ENCODE results near the gene MRPS22. TPM values are rescaled to one million over a fixed set of nuclear protein-coding genes. Genes with fewer than 3 reads are reported as not detected.

The MRPS22 gene
- polyA plus RNA-seq, 3 donors: 19.2 to 43.2 (median 39.0) TPM

GRCh38 chr3:139312416-139312815 is 31.4 kb upstream of the MRPS22 start:
- no CpG with 5 or more reads among the region's 1 CpG for WGBS (ENCODE audit: insufficient coverage)
- Histone ChIP-seq H3K9me3 (replicated peaks in 1 of 2; ENCODE audit: control insufficient read depth in 1 of 2, insufficient read depth in 1 of 2, low read length in 2 of 2) (no peaks in the 10 kb centered on the region), H2AFZ (ENCODE audit: insufficient read depth, low read depth, low read length, poor library complexity, severe bottlenecking) (no peak overlapping the region), H3K27me3 (ENCODE audit: control insufficient read depth in 2 of 2, insufficient read depth in 2 of 2, low read length in 2 of 2) (no peaks in the 10 kb centered on the region), H3K79me2 (ENCODE audit: insufficient read depth, low read length) (no peaks in the 10 kb centered on the region), H3K4me3 (replicated peaks in 1 of 3; ENCODE audit: low read depth in 2 of 3, low read length in 3 of 3) (no peak overlapping the region), H3K4me2 (replicated peaks; ENCODE audit: extremely low read depth, low read length, poor library complexity, severe bottlenecking) (no peak overlapping the region), H3K36me3 (replicated peaks in 1 of 2; ENCODE audit: control insufficient read depth in 1 of 2, insufficient read depth in 2 of 2, low read length in 2 of 2) (no peaks in the 10 kb centered on the region), H4K20me1 (ENCODE audit: insufficient read depth, low read length) (no peaks in the 10 kb centered on the region), H3K9ac (ENCODE audit: insufficient read depth, low read length, poor library complexity, severe bottlenecking) (no peak overlapping the region), H3K27ac (ENCODE audit: low read depth in 1 of 2, low read length in 2 of 2) (no peak overlapping the region), H3K4me1 (ENCODE audit: control insufficient read depth in 1 of 2, insufficient read depth in 2 of 2, low read length in 2 of 2) (no peaks in the 10 kb centered on the region)
- no peaks in the 10 kb centered on the region for H3K4me1 Mint-ChIP-seq
- H3K9me3 Mint-ChIP-seq: no peaks in the 10 kb centered on the region
- H3K27ac Mint-ChIP-seq: no peak overlapping the region
- no peak for TF ChIP-seq CTCF (IDR thresholded peaks at IDR 0.05)
- intact Hi-C loops (cut with micrococcal nuclease): no loop called here
- H3K36me3 Mint-ChIP-seq: no peaks in the 10 kb centered on the region
- no peak overlapping the region for H3K4me3 Mint-ChIP-seq
- H3K27me3 Mint-ChIP-seq (ENCODE audit: low read depth in 3 of 3): peaks cover 8 to 10% (median 10%) of the 10 kb centered on the region in 3 donors
- no peak for DNase-seq

GRCh38 chr3:139312959-139313358 is 30.9 kb upstream of the MRPS22 start:
- H3K9me3 Mint-ChIP-seq: no peaks in the 10 kb centered on the region
- no peaks in the 10 kb centered on the region for H3K27me3 ChIP-seq (ENCODE audit: control insufficient read depth in 2 of 2, insufficient read depth in 2 of 2, low read length in 2 of 2)
- no peak overlapping the region for H3K4me3 Mint-ChIP-seq
- intact Hi-C loops (cut with micrococcal nuclease): no loop called here
- H3K27me3 Mint-ChIP-seq (ENCODE audit: low read depth in 3 of 3): peaks cover 8 to 10% (median 10%) of the 10 kb centered on the region in 3 donors
- H3K4me1 ChIP-seq (ENCODE audit: control insufficient read depth in 1 of 2, insufficient read depth in 2 of 2, low read length in 2 of 2): no peaks in the 10 kb centered on the region
- H4K20me1 ChIP-seq (ENCODE audit: insufficient read depth, low read length): no peaks in the 10 kb centered on the region
- no peak overlapping the region for H3K27ac Mint-ChIP-seq
- 93% methylated on average over 2 of the region's 2 CpGs for WGBS (ENCODE audit: insufficient coverage)
- no peaks in the 10 kb centered on the region for H3K9me3 ChIP-seq (replicated peaks in 1 of 2; ENCODE audit: control insufficient read depth in 1 of 2, insufficient read depth in 1 of 2, low read length in 2 of 2)
- no peak overlapping the region for H3K9ac ChIP-seq (ENCODE audit: insufficient read depth, low read length, poor library complexity, severe bottlenecking)
- H3K79me2 ChIP-seq (ENCODE audit: insufficient read depth, low read length): no peaks in the 10 kb centered on the region
- H3K36me3 Mint-ChIP-seq: no peaks in the 10 kb centered on the region
- no peak overlapping the region for H2AFZ ChIP-seq (ENCODE audit: insufficient read depth, low read depth, low read length, poor library complexity, severe bottlenecking)
- no peak overlapping the region for H3K27ac ChIP-seq (ENCODE audit: low read depth in 1 of 2, low read length in 2 of 2)
- H3K4me3 ChIP-seq (replicated peaks in 1 of 3; ENCODE audit: low read depth in 2 of 3, low read length in 3 of 3): no peak overlapping the region
- H3K4me2 ChIP-seq (replicated peaks; ENCODE audit: extremely low read depth, low read length, poor library complexity, severe bottlenecking): no peak overlapping the region
- no peaks in the 10 kb centered on the region for H3K4me1 Mint-ChIP-seq
- no peaks in the 10 kb centered on the region for H3K36me3 ChIP-seq (replicated peaks in 1 of 2; ENCODE audit: control insufficient read depth in 1 of 2, insufficient read depth in 2 of 2, low read length in 2 of 2)
- no peak for TF ChIP-seq CTCF (IDR thresholded peaks at IDR 0.05)
- no peak for DNase-seq

Data from CD14-positive monocyte (primary cell).